ENCODE measurements around the gene MAST1.
"Not testable (repeated sequence)": the region's sequence is repeated elsewhere in the genome, so short reads cannot be mapped to it uniquely, and the experiment has no call there.

Gene MAST1

DNA sequence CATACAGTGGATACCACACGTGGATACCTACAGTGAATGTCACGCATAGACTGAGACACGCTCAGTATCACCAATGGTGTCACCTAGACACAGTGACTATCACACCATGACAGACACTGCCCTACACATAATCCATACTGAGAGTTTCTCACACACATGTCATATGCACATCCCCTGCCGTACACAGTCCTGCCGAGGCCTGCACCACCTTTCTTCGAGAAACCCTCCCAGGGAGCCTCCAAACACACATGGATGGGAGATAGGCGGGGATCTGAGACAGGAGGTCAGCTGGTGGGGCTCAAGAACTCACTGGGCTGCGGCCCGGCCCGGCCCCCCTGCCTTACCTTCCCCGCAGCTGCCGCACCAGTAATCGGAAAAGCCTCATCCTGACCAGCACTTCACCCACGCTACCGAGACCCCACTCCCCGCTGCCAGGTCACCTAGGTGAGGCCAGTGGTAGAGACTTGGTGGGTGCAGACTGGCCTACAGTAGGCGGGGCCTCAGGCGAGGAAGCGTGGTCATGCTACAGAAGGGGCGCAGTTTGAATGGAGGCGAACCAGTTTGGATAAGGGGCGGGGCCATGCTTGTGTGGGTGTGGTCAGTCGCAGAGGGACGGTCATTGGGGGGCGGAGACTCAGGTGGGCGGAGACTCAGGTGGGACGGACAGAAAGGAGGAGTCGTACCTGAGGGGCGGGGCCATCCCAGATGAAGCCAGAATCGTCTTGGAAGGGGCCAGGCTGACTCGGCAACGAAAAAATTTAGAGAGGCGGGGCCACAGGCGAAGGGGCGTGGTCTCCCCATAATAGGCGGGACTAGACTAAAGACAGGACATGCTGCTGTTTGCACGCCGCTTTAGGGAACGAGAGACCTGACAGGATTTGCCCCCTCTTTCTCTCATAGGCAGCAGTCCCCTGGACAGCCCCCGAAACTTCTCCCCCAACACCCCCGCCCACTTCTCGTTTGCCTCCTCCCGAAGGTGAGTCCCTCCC is 2.1 kb downstream of the MAST1 start:
- DNase-seq (ENCODE audit: low spot score) (no peak), FAIRE-seq (no peak)

DNA sequence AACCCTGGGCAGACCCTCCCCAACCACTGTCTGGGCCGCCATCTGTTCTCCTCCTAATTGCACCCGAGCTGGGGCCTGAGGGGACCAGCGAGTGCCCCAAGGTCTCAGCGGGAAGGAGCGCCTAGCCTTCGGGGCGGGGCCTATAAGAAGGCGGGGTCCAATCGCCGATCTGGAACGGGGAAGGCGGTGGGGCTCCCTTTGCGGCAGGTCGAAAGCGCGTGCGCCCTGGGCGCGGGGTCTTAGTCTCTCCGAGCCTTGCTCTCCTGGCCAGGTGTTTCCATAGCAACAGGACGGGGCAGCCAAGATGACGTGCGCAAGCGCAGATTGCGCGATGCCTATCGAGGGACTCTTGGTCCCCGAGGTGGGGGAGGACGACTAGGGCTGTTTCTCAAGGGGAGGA is 2.8 kb downstream of the MAST1 start:
- FAIRE-seq (no peak), DNase-seq (ENCODE audit: low spot score) (no peak)

DNA sequence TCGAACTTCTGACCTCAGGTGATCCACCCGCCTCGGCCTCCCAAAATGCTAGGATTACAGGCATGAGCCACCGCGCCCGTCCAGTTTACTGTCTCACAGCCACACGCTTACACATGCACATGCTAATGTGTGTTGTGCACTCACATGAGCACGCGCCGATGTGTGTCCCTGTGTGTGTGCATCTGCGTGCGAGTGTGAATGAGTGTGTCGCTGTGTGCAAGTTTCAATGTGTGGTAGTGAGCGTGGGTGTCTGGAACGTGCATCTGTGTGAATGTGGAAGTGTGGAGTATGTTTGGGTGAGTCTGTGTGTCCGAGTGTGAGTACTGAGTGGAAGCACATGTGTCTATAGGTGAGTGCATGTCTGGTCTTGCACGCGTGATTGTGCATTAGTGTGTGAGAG is 4.2 kb downstream of the MAST1 start:
- DNase-seq (ENCODE audit: low spot score) (no peak), FAIRE-seq (no peak)

DNA sequence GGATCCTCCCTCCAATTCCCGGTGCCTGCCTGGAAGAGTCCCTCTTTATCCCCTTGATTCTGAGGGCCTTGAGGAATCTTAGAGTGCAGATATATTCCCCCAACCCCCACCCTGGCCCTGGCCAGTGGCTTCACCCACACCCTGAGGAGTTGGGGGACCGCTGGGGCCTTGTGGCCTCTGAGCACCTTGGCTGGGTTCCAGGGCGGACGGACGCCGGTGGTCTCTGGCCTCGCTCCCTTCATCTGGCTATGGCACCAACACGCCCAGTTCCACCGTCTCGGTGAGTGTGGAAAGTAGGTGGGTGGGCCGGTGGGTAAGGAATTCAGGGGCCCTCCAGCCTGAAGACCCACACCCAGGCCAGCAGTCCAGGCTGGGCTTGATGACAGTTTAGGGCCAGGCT is 5.0 kb downstream of the MAST1 start:
- DNase-seq (ENCODE audit: low spot score) (no peak), FAIRE-seq (no peak)

DNA sequence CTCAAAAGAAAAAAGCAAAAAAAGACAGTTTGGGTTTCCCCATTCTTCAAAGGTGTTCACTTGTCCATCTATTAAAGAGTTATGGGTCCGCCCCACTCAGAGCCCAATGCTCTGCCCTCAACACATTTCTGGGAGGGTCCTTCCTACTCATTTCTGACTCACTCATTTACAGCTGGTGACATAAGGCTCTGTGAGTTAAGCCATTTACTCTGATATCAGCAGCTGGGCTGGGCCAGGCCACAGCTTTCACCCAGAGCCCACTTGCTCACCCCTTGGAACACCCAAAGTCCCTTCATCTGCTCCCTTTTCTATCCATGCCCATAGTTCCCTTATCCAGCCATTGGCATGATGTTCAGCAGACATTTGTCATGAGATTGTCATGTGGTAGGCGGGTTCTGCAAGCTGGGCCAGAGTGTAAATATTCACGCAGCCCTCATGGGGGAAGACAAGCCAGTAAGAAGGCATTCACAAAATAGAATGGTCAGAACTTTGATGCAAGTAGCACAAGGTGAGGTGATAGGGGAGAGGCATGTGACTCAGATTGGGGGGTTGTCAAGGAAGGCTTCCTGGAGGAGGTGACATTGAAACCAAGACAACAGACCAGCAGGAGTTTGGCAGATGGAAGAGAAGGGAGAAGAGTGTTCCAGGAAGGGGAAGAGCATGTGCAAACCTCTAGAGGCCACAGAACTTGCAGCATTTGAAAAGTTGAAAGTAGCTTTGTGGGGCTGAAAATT is 5.9 kb downstream of the MAST1 start:
- DNase-seq (ENCODE audit: low spot score) (no peak), FAIRE-seq (no peak)

DNA sequence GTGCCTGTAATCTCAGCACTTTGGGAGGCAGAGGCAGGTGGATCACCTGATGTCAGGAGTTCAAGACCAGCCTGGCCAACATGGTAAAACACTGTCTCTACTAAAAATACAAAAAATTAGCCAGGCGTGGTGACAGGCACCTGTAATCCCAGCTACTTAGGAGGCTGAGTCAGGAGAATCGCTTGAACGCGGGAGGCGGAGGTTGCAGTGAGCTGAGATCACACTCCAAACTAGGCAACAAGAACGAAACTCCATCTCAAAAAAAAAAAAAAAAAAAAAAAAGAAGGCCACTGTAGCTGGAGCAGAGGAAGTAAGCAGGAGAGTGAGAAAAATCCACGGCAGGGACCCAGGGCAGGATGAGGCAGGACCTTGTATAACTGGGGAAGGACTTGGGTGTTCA is 8.3 kb downstream of the MAST1 start:
- FAIRE-seq; DNase-seq (ENCODE audit: low spot score): not testable (repeated sequence)

DNA sequence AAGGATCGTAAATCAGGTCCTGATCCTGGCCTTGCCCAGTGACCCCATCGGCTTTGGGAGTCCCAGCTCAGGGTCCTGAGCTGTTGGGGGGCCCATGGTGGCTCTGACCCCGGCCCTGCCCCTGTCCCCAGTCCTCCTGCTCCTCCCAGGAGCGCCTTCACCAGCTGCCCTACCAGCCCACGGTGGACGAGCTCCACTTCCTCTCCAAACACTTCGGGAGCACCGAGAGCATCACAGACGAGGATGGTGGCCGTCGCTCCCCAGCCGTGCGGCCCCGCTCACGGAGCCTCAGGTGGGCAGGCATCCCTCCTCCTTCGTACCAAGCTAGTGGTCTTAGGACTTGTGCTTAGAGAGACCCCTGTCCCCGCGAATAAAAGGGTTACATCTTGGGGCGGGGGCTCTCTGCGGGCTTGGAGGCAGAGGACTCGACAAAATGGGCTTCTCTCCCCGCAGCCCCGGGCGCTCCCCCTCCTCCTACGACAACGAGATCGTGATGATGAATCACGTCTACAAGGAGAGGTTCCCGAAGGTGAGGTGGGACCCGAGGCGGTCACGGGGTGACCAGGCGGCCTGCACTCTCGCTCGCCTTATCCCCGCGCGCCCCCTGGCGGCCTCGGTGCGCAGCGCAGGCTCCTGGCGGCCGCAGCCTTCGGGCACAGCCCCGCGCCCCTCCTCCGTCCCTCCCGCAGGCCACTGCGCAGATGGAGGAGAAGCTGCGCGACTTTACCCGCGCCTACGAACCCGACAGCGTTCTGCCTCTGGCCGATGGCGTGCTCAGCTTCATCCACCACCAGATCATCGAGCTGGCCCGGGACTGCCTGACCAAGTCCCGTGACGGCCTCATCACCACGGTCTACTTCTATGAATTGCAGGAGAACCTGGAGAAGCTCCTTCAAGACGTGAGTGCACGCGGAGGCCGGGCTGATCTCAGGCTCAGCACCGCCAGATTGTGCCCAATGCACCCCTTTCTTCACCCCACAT is 9.1 kb downstream of the MAST1 start:
- peak; percentile 73 for DNase-seq (ENCODE audit: low spot score)
- no peak for FAIRE-seq

DNA sequence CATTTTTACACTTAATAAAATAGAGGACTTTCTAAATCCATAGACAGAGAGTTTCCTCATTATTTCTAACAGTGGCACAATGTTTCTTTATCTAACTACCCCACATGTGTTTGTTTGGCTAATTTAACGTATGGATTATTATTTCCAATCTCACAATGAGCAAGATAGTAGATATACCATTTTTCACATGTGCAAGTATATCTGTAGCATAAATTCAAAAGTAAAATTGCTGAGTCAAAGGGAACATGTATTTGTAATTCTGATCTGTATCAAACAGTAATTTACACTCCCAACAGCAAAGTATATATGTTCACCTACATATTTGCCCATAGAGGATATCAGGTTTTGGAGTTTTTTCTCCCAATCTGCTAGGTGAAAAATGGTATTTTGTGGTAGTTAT is 18.3 kb downstream of the MAST1 start:
- FAIRE-seq (no peak), DNase-seq (ENCODE audit: low spot score) (no peak)

DNA sequence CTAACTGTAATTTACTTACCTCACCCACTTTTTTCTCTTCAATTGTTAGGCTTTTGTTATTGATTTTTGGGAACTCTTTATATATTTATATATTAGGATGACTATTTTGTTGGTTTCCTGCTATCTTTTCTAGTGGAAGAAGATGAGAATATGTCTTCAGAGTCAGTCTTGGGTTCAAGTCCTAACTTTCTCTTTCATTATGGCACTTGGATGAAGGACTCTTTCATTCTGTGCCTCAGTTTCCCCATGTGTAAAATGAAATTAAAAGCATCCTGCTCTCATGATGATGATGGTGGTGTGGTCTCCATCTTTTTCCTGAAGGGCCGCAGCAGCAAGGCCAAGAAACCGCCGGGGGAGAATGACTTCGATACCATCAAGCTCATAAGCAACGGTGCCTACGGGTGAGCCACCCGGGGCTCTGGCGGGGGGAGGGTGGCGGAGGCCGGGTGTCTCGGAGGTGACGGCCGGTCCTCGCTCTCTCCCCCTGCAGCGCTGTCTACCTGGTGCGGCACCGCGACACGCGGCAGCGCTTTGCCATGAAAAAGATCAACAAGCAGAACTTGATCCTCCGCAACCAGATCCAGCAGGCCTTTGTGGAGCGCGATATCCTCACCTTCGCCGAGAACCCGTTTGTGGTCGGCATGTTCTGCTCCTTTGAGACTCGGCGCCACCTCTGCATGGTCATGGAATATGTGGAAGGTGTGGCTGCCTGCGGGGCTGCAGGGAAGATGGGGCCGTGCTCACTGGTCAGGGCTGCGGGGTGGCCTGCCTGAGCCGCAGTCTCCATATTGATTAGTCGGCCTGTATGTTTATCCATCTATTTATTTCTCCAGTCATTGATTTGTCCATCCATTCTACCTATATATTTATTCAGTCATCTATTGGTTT is 20.0 kb downstream of the MAST1 start:
- DNase-seq (ENCODE audit: low spot score) = no peak

DNA sequence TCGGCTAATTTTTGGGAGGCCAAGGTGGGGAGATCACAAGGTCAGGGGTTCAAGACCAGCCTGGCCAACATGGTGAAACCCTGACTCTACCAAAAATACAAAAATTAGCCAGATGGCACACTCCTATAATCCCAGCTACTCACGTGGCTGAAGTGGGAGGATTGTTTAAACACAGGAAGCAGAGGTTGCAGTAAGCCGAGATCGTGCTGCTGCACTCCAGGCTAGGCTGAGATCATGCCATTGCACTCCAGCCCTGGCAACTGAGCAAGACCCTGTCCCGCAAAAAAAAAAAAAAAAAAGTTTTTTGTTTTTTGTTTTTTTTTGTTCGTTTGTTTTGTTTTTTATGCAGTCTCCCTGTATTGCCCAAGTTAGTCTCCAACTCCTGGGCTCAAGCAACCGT is 21.2 kb downstream of the MAST1 start:
- DNase-seq (ENCODE audit: low spot score) (no peak), FAIRE-seq (no peak)

More for the DNA sequence above, 20.0 kb downstream of the MAST1 start:
- FAIRE-seq = no peak

DNA sequence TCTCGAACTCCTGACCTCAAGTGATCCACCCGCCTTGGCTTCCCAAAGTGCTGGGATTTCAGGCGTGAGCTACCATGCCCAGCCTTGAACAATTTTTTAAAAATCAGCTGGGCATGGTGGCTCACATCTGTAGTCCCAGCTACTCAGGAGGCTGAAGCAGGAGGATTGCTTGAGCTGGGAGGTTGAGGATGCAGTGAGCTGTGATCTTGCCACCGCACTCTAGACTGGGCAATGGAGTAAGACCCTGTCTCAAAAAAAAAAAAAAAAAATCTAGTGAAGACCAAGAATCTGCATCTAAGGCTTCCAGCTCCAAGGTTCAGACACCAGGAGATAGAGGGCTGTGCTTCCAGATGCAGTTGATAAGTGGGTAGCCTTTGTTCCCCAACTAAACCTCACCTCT is 25.8 kb downstream of the MAST1 start:
- DNase-seq (ENCODE audit: low spot score) = no peak
- FAIRE-seq = no peak

DNA sequence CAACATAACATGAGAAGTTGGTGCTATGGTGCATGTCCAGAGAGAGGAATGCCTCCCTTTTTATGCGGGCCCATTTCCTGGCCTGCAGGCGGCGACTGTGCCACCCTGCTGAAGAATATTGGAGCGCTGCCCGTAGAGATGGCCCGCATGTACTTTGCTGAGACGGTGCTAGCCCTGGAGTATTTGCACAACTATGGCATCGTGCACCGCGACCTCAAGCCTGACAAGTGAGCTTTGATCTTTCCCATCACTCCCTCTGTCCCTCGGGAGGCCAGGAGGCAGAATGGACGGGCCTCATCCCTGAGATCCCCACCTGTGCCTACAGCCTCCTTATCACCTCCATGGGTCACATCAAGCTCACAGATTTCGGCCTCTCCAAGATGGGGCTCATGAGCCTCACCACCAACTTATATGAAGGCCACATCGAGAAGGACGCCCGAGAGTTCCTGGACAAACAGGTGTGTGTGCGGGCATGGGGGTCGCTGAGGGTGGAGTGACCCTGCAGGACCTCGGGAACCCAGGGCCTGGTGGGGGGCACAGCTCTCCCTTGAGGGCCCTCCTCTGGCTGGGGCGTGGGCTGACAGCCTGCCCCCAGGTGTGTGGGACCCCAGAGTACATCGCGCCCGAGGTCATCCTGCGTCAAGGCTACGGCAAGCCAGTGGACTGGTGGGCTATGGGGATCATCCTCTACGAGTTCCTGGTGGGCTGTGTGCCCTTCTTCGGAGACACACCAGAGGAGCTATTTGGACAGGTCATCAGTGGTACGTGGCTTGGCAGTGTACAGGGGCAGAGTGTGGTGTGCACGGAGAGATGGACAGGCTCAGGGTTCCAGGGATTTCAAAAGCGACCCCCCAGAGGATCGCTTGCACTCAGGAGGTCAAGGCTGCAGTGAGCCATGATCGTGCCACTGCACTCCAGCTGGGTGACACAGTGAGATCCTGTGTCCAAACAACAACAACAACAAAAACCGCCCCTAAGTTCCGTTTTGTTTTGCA is 26.7 kb downstream of the MAST1 start:
- DNase-seq (ENCODE audit: low spot score) = no peak
- no peak for FAIRE-seq

DNA sequence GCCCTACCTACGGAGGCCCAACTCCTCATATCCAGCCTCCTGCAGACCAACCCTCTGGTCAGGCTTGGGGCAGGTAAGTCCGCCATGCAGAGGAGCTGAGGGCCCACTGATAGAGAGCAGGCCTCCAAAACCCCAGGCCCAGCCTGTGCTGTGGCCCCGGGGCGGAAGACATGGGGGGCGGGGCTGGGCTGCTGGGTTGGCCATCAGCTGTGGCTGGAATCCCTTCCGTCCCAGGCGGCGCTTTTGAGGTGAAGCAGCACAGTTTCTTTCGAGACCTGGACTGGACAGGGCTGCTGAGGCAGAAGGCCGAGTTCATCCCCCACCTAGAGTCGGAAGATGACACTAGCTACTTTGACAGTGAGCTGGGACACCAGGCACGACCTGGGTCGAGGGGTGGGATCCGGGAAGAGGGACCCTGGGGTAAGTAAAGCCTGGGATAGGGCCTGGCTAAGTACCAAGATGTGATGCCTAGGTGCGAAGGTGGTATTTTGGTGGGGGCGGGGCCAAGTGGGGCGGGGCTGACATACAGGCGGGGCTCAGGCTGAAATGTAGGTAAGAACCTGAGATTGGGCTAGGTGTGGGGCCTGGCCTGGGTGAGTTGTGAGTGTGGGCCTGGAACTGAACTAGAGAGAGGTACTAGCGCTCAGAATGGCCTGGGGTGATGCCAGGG is 27.6 kb downstream of the MAST1 start:
- DNase-seq (ENCODE audit: low spot score) = no peak
- FAIRE-seq = no peak

DNA sequence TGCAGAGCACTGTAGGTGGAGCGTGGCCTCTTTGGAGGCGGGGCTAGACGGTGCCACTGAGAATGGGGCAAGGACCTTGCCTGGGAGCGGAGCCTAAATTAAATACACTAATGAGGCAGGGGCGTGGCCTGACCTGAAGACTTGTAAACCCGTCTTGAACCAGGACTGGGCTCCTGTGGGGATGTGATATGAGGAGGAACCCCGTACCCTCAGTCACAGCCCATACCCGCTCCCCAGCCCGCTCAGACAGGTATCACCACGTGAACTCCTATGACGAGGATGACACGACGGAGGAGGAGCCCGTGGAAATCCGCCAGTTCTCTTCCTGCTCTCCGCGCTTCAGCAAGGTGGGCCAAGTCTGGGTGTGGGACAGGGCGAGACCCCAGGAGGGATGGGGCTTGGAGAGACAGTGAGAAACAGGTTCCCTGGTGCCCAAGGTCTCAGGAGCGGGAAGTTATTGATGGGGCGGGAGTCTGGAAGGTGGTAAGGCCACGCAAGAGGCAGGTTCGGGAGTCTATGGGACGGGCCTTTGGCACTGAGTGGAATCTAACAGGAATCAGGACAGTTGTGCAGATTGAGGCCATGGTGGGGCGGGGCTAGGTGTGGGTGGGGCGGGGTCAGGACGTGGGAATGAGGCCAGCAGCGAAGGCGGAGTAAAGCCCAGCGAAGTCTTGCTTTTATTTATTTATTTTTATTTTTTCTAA is 28.3 kb downstream of the MAST1 start:
- no peak for DNase-seq (ENCODE audit: low spot score)

DNA sequence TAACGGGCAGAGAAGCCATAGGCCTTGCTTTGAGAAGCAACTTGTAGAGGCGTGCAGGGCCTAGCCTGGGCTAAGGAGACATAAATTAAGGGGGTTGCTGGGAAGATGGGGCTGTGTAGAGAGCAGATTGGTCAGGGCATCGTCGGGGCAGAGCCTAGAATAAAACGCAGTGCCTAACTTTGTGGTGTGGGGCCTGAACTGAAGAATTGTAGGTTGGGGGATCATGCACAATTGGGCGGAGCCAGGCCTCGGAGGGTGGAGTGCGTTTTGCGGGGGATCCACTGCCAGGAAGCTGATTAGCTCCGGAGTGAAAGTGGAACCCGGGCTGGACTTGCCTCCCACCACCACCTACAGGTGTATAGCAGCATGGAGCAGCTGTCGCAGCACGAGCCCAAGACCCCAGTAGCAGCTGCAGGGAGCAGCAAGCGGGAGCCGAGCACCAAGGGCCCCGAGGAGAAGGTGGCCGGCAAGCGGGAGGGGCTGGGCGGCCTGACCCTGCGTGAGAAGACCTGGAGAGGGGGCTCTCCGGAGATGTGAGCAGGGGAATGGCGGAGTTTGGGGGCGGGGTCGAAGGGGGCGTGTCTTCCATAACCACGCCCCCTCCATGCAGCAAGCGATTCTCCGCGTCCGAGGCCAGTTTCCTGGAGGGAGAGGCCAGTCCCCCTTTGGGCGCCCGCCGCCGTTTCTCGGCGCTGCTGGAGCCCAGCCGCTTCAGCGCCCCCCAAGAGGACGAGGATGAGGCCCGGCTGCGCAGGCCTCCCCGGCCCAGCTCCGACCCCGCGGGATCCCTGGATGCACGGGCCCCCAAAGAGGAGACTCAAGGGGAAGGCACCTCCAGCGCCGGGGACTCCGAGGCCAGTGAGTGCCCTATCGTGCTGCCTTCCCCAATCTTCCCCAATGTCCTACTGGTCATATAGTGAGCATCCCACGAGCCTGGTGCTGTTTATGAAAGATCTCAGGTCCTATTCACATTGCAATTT is 29.1 kb downstream of the MAST1 start:
- FAIRE-seq (no peak), DNase-seq (ENCODE audit: low spot score) (no peak)

More for the DNA sequence above, 28.3 kb downstream of the MAST1 start:
- no peak for FAIRE-seq

DNA sequence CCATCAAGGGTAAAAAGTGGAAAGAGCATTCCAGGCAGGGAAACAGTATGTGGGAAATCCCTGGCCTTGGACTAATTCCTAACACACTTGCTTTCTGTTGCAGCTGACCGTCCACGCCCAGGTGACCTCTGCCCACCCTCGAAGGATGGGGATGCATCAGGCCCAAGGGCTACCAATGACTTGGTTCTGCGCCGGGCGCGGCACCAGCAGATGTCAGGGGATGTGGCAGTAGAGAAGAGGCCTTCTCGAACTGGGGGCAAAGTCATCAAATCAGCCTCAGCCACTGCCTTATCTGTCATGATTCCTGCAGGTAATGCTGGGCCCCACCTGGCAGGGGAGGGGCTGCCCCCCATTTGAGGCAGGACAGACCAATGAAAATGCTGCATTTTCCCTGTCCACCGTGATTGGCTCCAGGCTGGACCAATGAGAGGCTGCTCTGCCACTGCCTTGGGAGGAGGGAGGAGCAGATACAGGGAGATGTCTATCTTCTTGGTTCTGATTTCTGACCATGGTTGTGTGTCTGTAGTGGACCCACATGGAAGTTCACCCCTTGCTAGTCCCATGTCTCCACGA is 30.3 kb downstream of the MAST1 start:
- FAIRE-seq = no peak

More for the DNA sequence above, 30.3 kb downstream of the MAST1 start:
- no peak for DNase-seq (ENCODE audit: low spot score)

Data from RCC 7860 (cell line).